Caki2 (cell line): ENCODE data around the gene NOD2. TPM values are rescaled to one million over a fixed set of nuclear protein-coding genes. Genes with fewer than 3 reads are reported as not detected.

ENCODE experiments used
- DNase-seq: peaks from one replicate; pipeline ENCODE4 v3.0.0-alpha.2; 2015; ENCODE audit warnings: low read depth
- in situ Hi-C: cut with HindIII; loops from 2 replicates; pipeline ENCODE4 v1.10.0; 2016; ENCODE audit warnings: low sequenced_read_pairs, low pct_unique_long_range_greater_than_20kb, mixed read lengths
- total RNA-seq: library from RNA; depleted of rRNA; stranded (reverse); fragments of >200 nt; shearing (Covaris generic); gene quantifications from 2 replicates; pipeline ENCODE4 v1.2.3, GENCODE V29; 2014; ENCODE audit warnings: low replicate concordance

The NOD2 gene
- total RNA-seq, 1 experiment from 2014 or later: not detected

DNA sequence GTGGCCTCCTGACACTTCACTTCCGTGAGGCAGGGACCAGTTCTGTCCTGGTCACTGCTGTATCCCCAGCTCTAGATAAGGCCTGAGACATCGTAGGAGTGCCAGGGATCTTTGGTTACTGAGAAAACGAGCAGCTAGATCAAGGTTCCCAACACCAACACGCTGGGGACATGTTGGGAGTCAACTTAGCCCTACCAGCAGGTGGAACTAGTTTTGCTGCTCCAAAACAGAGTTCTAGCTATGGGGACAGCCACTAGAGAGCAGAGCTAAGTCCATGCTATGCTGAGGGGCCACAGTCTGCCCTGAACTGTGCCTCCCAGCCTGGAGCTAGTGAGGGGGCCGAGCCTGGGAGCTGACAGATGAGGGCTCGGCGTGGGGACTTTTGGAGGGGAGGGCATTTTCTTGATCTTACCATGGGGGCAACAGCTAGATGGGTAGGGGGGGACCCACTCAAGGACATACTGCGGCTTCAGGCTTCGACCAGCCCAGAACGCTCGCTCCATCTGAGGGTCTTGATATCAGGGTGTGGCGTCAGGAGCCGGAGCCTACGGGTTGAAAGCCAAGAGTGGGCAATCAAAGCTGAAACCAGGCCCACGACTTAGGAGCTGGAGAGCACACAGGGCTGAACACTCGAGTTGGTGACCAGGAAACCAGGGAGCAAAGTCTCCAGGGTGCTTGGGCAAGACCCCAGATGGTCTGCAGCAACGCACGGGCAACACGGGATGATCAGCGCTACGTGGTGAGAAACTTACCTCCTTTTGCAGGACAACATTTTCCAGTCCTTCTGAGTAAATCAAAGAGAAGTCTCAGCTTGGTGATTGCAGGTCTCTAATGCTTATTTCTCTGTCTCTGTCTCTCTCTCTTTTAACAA is 25.7 kb upstream of the NOD2 start:
- DNase-seq: no peak
- in situ Hi-C loops: no loop called here

- in situ Hi-C loops: no loop called here
- DNase-seq: no peak
Measured at GRCh38 chr16:50668368-50669008, 24.9 kb upstream of the NOD2 start.

DNA sequence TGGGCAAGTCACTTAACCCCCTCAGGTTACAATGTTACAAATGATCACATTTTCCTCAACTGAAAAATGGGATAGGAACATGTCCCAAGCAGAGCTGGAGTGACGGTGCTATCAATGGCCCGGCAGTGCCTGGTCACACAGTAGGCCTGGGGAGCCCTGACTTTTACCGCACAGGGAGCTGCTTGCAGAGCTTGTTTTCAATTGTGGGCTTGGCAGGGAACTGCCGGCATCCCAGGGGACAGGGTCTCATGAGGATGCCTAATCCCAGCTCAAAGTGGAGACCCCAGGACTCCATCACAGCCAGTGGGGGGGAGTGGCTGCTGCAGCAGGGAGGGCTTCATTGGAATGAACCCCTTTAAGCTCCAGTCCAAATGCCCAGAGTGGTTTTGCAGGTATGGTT is 23.7 kb upstream of the NOD2 start:
- in situ Hi-C loops: no loop called here
- DNase-seq: no peak

GRCh38 chr16:50670476-50670875 is 22.9 kb upstream of the NOD2 start:
- in situ Hi-C loops: no loop called here
- DNase-seq: no peak

GRCh38 chr16:50671644-50672260 is 21.7 kb upstream of the NOD2 start:
- DNase-seq: no peak

DNA sequence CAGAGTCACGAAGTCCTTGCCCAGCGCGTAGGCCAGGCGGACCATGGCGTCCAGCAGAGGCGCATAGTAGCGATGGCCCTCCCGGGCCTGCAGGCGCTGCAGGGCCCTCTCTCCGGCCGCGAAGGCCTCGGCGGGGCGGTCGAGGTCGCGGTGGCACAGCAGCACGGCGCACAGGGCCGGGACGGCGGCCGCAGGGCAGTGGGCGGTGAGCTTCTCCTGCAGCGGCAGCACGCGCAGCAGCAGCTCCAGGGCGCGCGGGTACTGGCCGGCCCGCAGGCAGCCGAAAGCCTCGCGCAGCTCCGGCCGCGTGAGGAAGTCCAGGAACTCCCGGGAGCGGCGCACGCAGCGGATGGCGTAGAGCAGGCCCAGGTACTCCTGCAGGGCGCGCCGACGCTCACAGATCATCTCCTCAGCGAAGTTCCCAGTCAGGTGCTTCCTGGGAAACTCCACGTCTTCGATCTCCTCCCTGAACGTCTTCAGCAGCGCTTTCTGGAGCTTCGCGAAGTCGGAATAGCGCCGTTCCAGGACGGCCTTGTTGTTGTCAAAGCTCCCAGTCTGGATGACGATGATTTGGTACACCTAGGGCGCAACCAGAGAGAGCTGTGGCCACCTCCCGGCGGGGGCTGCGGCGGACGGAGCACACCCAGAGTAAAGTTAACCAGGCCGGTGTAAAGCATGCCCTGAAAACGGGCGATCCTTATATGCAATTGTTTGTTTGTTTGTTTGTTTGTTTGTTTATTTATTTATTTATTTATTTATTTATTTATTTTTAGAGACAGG is 19.7 kb upstream of the NOD2 start:
- no peak for DNase-seq
- in situ Hi-C loops: no loop called here

More at GRCh38 chr16:50671644-50672260, 21.7 kb upstream of the NOD2 start:
- in situ Hi-C loops: no loop called here

DNA sequence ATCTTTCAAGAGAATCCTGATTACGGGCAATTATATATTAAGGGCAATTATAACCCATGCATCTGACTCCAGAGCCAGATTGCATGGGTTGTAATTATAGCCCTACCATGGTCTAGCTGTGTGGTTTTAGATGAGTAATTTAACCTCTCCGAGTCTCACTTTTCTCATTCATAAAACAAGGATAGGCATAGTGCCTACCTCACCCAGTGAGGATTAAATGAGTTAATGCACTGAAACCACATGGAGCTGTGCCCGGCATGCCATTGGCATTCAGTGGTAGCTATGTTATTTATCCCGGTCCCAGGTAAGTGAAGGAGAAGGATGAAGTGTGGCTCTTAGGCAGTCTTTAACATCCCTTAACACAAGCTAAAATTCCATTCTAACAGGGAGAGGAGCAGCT is 18.6 kb upstream of the NOD2 start:
- DNase-seq: no peak
- in situ Hi-C loops: no loop called here

DNA sequence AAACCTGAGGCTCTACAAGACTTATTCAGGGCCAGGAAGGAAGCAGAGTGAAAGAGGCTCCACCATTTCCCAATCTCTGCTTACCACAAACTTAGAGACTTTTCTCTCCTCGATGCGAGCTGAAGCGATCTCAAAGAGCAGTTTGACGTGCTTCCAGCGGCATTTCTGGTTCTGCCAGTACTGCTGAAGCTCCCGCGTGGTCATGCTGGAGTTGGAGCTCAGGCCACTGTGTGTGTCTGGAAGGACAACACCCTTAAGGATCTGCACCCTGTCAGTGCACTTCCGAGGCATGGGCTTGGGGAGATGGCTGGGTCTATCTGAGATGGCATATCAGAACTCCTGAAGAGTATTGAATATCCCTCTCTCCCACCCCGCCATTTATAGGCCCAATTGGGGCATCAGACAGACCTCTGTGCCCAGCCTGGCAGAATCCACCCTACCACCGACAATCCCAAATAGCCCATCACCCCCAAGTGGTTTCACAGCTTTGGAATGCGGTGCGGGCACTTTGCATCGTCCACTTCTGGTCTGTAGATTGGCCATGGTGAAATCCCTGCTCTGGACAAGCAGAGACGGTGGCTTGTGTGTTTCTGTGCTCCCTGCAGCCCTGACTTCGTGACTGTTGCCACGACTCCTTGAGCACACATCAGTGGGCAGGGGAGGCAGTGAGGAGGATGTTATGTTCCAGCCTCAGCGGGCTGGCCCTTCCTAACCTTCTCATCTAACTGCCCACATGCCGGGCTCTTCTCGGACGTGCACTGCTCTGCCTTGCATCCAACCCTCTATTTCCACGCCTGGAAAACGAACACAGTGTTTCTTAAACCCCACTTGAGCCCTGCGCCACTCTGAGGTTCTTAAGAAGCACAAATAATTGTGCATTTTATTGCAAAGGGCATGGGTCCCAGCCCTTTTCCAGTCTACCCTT is 17.5 kb upstream of the NOD2 start:
- in situ Hi-C loops: no loop called here
- DNase-seq: no peak

GRCh38 chr16:50676684-50677225 is 16.7 kb upstream of the NOD2 start:
- no peak for DNase-seq
- in situ Hi-C loops: no loop called here

- in situ Hi-C loops: no loop called here
- no peak for DNase-seq
Measured at GRCh38 chr16:50677351-50677750, 16.1 kb upstream of the NOD2 start.

DNA sequence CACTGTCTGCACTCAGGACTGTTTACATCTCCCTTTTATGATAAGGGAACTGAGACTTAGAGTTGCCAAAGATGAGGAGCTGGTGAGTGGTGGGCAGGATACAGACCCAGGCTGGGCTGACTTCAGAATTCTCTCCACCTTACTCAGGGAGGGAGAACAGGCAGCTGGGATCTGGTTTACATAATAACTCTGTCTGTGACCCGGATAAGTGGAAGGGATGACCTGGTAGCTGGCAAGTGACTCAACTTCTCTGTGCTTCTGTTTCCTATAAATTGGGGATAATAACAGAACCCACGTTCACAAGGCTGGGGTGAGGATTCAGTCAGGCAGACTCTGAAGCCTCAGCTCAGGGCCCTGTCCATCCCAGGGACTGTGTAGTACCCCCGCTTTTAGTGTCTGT is 14.9 kb upstream of the NOD2 start:
- in situ Hi-C loops: no loop called here
- no peak for DNase-seq

GRCh38 chr16:50679266-50679665 is 14.1 kb upstream of the NOD2 start:
- DNase-seq: no peak
- in situ Hi-C loops: no loop called here

DNA sequence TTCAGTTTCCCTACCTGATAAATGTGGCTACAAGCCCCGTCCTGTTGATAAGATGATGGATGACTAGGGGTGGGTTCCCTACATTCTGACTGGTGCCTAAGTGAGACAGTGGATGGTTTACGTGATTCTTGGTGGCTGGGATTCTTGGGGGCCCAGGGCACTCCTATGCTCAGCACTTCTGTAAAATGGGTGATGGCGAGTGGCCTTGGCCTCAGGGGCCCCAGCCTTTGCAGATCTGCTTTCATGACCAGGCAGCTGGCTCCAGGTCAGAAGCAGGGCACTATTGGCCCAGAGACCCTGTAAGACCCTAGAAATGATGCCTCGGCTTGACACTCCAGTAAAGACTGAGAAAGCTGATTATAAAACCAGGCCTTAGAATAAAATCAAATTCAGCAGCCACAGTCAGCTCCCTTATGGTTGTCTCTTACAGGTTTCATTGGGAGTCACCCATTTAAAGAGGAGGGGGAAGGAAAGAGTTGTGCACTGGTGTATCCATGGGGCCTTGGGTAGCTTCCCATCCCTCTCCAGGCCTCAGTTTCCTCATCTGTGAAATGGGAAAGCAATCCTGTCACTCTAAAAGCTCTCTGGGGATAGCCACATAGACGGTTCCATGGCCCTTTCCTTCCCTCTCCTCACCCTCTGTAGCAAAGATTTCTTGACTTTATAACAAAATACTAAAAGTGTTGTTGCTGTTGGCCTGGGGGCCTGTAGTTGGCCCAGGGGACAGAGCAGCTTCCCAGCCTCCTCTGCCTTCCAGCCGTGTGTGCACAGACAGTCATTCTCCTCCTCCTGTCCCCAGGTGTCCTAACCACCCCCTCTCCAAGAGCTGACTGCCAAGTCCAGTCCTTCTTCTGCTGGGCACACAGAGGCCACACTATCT is 13.5 kb upstream of the NOD2 start:
- DNase-seq: no peak
- in situ Hi-C loops: no loop called here

- no peak for DNase-seq
- in situ Hi-C loops: no loop called here
Measured at GRCh38 chr16:50680556-50680893, 12.9 kb upstream of the NOD2 start.

- in situ Hi-C loops: no loop called here
- no peak for DNase-seq
Measured at GRCh38 chr16:50681021-50681885, 12.2 kb upstream of the NOD2 start, which contains the start of gene SNX20. TSS of gene SNX20 (minus strand) at chr16:50681312. CDS start at chr16:50677526, 3,786 bp downstream.
